T47D (cell line): ENCODE measurements around the gene TMEM239.

Experiments
- DNase-seq, 2 experiments: peaks; one replicate each; pipeline versions ENCODE4 v3.0.0 to v3.0.0-alpha.2; 2011 to 2012; ENCODE audit warnings: low read depth in 1 of 2, low spot score in 1 of 2
- JUND ChIP-seq: IDR thresholded peaks from 2 replicates; pipeline ENCODE4 v1.6.1; 2012; ENCODE audit warnings: low read depth
- in situ Hi-C: cut with HindIII; loops from 2 replicates; pipeline ENCODE4 v1.10.0; 2016; ENCODE audit warnings: low sequenced_read_pairs, low pct_unique_long_range_greater_than_20kb

Gene TMEM239

GRCh38 chr20:2836035-2836434 lies 19.9 kb downstream of the TMEM239 start:
- DNase-seq, result no peak
- in situ Hi-C loops, result no loop called here
- no peak for TF ChIP-seq JUND

- in situ Hi-C loops, result no loop called here
- DNase-seq, result no peak
- TF ChIP-seq JUND, result no peak
These were observed 21.2 kb downstream of the TMEM239 start for GRCh38 chr20:2837221-2837960.

DNA sequence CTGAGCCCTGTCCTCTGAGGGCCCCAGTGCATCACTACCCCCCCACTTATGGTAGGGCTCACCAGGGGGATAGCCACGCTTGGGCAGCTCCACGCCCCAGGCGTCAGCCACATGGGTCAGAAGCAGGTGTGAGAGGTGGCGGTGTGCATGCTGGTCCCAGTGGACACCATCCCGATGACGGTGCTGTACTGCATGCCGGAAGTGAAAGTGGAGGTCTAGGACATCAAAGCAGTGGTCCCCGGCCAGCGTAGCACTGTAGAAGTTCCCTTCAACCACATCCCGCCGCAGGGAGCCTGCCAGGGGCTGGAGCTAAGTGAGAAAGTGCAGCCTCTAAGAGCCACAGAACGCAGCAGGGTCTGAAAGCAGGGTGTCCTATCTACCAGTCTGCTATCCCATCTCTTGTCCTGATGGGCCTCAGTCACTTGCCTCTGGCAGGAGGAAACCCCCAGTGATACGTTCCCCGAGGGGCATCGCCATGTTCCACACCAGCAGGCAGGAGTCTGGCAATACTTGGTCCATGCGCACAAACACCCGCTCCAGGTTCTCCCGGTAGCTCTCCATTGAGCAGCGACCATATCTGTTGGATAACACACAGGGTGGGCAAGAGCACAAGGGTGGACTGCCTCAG lies 22.1 kb downstream of the TMEM239 start:
- no peak for TF ChIP-seq JUND
- in situ Hi-C loops, result no loop called here
- no peak for DNase-seq

GRCh38 chr20:2838847-2839671 lies 22.9 kb downstream of the TMEM239 start:
- DNase-seq, result no peak
- in situ Hi-C loops, result no loop called here
- no peak for TF ChIP-seq JUND

- in situ Hi-C loops, result no loop called here
These were observed 23.6 kb downstream of the TMEM239 start for GRCh38 chr20:2839732-2840137.

DNA sequence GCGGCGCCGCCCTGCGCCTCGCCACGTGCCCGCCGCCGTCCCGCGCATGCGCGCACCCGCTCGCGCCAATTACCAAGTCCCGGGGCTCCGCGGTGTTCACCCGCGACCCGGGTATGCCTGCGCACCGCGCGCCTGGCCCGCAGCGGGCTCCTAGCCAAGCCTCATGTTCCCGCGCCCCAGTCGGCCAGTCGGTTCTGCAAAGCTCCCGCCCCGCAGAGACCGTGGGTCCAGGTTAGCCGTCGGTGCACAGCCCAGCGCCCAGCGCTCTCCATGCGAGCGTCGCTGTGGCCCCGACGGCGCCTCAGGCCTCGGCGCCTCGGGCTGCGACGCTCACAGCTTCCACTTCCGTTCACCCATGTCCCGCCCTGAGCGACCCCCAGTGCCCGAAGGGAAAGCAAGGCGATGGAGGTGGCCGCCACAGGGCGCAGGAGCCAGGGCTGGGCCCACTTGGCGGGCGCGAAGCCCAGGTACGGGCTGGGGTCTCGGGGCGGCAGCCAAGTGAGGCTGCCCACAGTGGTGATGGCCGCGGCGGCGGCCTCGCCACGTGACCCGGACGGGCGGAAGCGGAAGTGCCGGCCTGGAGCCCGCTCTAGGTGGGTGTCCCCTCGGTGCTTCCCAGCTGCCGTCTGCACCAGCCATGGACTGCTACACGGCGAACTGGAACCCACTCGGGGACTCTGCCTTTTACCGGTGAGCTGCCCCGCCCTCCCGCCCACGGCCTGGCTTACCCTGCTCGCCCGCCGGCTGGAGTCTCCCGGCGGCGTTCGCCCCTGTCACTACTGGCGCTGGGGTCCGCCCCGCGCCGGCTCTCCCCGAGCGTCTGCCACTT lies 24.2 kb downstream of the TMEM239 start, which contains the start of the genes PCED1A and VPS16:
TSS of gene PCED1A (minus strand) at position 518 of the 829 bp plus-strand sequence. CDS start 743 bp downstream, outside the sequence.
TSS of gene VPS16 (plus strand) at position 608 of the 829 bp plus-strand sequence. CDS start at position 638, 30 bp downstream.
- TF ChIP-seq JUND, result no peak
- DNase-seq, result peak; percentile 90 to 94
- in situ Hi-C loops, result no loop called here

More at GRCh38 chr20:2839732-2840137, 23.6 kb downstream of the TMEM239 start:
- DNase-seq, result no peak
- no peak for TF ChIP-seq JUND

DNA sequence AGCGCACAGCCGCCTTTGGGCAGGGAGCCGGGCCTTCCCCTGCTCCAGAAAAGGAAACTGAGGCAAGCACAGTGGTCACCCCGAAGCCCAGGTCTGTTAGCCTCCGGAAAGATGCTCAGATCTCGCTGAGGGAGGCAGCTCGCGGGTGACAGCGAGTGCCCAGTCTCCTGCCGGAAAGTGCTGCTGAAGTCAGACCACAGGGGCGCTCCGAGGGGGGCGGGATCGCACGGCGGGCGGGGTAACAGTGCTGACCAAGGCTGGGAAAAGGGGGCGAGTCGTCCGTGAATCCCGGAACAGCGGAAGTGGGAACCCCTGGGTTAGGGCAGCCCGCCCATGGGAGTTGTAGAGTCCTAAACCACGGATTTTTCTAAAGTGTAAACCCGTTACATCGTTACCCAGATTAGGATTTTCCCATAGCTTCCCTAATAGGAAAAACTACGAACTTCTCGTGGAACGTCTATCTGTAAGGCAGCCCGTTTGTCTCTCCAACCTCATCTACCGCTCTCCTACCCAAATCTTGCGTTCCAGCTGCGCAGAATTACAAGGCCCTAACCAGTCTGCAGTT lies 24.9 kb downstream of the TMEM239 start:
- DNase-seq, result no peak
- TF ChIP-seq JUND, result no peak
- in situ Hi-C loops, result no loop called here

DNA sequence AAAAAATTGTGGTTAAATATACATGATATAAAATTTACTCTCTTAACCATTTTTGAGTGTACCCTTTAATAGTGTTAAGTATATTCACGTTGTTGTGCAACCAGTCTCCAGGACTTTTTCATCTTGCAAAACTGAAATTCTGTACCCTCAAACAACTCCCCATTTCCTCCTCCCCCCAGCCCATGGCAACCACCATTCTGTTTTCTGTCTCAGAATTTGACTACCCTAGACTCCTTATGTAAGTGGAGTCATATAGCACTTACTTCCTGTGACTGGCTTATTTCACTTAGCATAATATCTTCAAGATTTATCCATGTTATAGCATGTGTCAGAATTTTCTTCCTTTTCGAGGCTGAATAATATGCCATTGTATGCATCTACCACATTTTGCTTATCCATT lies 29.4 kb downstream of the TMEM239 start:
- no peak for DNase-seq
- in situ Hi-C loops, result no loop called here
- no peak for TF ChIP-seq JUND

GRCh38 chr20:2846698-2847097 lies 30.5 kb downstream of the TMEM239 start:
- TF ChIP-seq JUND, result no peak
- no peak for DNase-seq
- in situ Hi-C loops, result no loop called here

- DNase-seq, result no peak
- no peak for TF ChIP-seq JUND
- in situ Hi-C loops, result no loop called here
These were observed 31.6 kb downstream of the TMEM239 start for GRCh38 chr20:2847802-2848201.

DNA sequence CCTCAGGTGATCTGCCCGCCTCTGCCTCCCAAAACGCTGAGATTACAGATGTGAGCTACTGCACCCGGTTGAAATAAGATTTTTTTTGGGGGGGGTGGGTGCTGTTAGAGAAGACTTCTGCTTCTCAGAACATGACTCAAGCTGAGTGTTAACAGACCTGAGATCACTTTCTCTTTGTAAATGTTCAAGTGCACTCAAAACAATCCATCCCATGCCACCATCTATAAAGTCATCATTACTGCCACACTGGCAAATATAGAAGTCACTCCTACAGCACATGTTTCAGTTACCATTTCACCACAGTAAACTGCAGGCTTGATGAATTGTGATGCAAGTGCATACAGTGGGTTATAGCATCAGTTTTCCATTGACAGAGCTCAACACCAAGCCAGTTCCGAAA lies 33.4 kb downstream of the TMEM239 start:
- in situ Hi-C loops, result no loop called here
- TF ChIP-seq JUND, result no peak
- no peak for DNase-seq

GRCh38 chr20:2851086-2851485 lies 34.9 kb downstream of the TMEM239 start:
- DNase-seq, result no peak
- in situ Hi-C loops, result no loop called here
- TF ChIP-seq JUND, result no peak
